ENCODE measurements around the gene ARHGAP44. TPM values are rescaled to one million over a fixed set of nuclear protein-coding genes. Genes with fewer than 3 reads are reported as not detected.

The ARHGAP44 gene
- total and polyA plus RNA-seq, 4 donors = 0.14 to 1.3 (median 0.42) TPM

DNA sequence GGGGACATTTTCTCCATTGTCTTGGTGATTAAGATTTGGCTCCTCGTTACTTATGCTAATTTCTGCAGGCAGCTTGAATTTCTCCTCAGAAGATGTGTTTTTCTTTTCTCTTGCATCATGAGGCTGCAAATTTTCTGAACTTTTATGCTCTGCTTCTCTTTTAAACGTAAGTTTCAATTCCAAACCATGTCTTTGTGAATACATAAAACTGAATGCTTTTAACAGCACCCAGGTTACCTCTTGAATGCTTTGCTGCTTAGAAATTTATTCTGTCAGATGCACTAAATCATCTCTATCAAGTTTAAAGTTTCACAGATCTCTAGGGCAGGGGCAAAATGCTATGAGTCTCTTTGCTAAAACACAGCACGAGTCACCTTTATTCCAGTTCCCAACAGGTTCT, 19.4 kb downstream of the ARHGAP44 start:
- no peak for DNase-seq (ENCODE audit: low spot score)
- peaks cover 0 to 4% (median 0%) of the 10 kb centered on the region in 4 donors for H3K27me3 ChIP-seq (ENCODE audit: control insufficient read depth in 4 of 4, insufficient read depth in 4 of 4, low read length in 3 of 4)
- WGBS = 75% methylated on average over 3 of the region's 3 CpGs
- TF ChIP-seq EGR1 (IDR thresholded peaks at IDR 0.05; ENCODE audit: low read depth in 2 of 2) (no peak), HNF4A (conservative IDR thresholded peaks at IDR 0.05) (no peak), HNF4G (IDR thresholded peaks at IDR 0.05) (no peak), RXRA (IDR thresholded peaks at IDR 0.05) (no peak), SP1 (IDR thresholded peaks at IDR 0.05) (no peak), FOXA1 (IDR thresholded peaks at IDR 0.05) (no peak)
- TF ChIP-seq, protein P1, sequence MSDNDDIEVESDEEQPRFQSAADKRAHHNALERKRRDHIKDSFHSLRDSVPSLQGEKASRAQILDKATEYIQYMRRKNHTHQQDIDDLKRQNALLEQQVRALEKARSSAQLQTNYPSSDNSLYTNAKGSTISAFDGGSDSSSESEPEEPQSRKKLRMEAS (IDR thresholded peaks at IDR 0.05) = no peak
- TF ChIP-seq, protein P2, sequence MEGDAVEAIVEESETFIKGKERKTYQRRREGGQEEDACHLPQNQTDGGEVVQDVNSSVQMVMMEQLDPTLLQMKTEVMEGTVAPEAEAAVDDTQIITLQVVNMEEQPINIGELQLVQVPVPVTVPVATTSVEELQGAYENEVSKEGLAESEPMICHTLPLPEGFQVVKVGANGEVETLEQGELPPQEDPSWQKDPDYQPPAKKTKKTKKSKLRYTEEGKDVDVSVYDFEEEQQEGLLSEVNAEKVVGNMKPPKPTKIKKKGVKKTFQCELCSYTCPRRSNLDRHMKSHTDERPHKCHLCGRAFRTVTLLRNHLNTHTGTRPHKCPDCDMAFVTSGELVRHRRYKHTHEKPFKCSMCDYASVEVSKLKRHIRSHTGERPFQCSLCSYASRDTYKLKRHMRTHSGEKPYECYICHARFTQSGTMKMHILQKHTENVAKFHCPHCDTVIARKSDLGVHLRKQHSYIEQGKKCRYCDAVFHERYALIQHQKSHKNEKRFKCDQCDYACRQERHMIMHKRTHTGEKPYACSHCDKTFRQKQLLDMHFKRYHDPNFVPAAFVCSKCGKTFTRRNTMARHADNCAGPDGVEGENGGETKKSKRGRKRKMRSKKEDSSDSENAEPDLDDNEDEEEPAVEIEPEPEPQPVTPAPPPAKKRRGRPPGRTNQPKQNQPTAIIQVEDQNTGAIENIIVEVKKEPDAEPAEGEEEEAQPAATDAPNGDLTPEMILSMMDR (IDR thresholded peaks at IDR 0.05; ENCODE audit: low read depth, low read length, missing input control) = no peak
- peaks cover 0 to 10% (median 2%) of the 10 kb centered on the region in 4 donors for H3K9me3 ChIP-seq (ENCODE audit: control insufficient read depth in 4 of 4, low read length in 3 of 4)
- no peak overlapping the region for H3K4me3 ChIP-seq (ENCODE audit: low read depth in 1 of 3, low read length in 3 of 3)
- no peak overlapping the region for H3K27ac ChIP-seq (ENCODE audit: low read depth in 1 of 2, low read length in 2 of 2)
- no peaks in the 10 kb centered on the region for H3K4me1 ChIP-seq (ENCODE audit: control insufficient read depth in 4 of 4, insufficient read depth in 4 of 4, low read length in 3 of 4)
- peaks cover 0 to 2% (median 0%) of the 10 kb centered on the region in 4 donors for H3K36me3 ChIP-seq (ENCODE audit: control insufficient read depth in 4 of 4, insufficient read depth in 3 of 4, low read depth in 1 of 4, low read length in 3 of 4)
- H3K9ac ChIP-seq (ENCODE audit: low read depth in 1 of 2, low read length in 2 of 2) = no peak overlapping the region

DNA sequence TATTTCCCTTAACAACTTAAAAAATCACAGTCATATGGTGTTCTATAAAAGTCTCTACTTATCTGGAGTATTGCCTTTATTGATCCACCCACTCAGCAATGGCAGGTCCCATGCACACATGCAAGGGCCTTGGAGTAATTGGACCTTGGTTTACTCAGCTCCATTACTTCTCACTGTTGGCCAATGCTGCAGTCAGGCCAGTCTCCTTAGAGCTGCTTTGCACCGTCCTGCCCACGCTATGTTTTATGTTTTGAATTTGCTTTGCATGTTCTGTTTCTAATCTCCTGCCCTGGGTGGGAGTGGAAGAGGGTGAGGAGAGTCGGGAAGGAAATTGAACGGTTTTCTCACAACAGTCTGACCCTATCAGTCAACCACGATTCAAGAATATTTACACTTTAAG, 23.6 kb downstream of the ARHGAP44 start:
- TF ChIP-seq FOXA2 (IDR thresholded peaks at IDR 0.05) = no peak
- no peak for TF ChIP-seq SP1 (IDR thresholded peaks at IDR 0.05)
- Histone ChIP-seq H3K36me3 (ENCODE audit: control insufficient read depth in 4 of 4, insufficient read depth in 3 of 4, low read depth in 1 of 4, low read length in 3 of 4) (peaks cover 0 to 2% (median 0%) of the 10 kb centered on the region in 4 donors), H3K9ac (ENCODE audit: low read depth in 1 of 2, low read length in 2 of 2) (no peak overlapping the region), H3K4me3 (ENCODE audit: low read depth in 1 of 3, low read length in 3 of 3) (no peak overlapping the region), H3K9me3 (ENCODE audit: control insufficient read depth in 4 of 4, low read length in 3 of 4) (peaks cover 0 to 10% (median 2%) of the 10 kb centered on the region in 4 donors), H3K4me1 (ENCODE audit: control insufficient read depth in 4 of 4, insufficient read depth in 4 of 4, low read length in 3 of 4) (no peaks in the 10 kb centered on the region), H3K27ac (ENCODE audit: low read depth in 1 of 2, low read length in 2 of 2) (no peak overlapping the region), H3K27me3 (ENCODE audit: control insufficient read depth in 4 of 4, insufficient read depth in 4 of 4, low read length in 3 of 4) (peaks cover 0 to 4% (median 0%) of the 10 kb centered on the region in 4 donors)
- no peak for DNase-seq (ENCODE audit: low spot score)
- 42% methylated on average over 5 of the region's 5 CpGs for WGBS

DNA sequence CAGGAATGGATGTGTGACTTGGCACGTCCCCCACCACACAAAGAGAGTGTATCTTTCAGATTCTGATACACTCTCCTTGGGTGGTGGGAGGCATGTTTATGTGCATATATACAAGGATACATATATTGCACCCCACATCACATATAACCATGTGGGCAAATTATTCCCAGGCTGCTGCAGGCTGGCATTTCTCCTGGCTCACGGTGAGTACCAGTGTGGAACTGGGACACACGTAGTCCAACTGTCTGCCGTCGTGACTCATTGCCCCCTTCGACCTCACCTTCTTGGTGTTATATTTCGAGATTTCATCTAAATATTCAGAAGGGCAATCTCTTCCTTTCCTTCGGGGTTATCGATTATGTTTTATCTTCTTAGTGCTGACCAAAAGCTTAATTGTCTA, 24.4 kb downstream of the ARHGAP44 start:
- peaks cover 0 to 9% (median 2%) of the 10 kb centered on the region in 4 donors for H3K9me3 ChIP-seq (ENCODE audit: control insufficient read depth in 4 of 4, low read length in 3 of 4)
- 83% methylated on average over 9 of the region's 9 CpGs for WGBS
- H3K4me3 ChIP-seq (ENCODE audit: low read depth in 1 of 3, low read length in 3 of 3) = no peak overlapping the region
- H3K27ac ChIP-seq (ENCODE audit: low read depth in 1 of 2, low read length in 2 of 2) = no peak overlapping the region
- TF ChIP-seq EGR1 (IDR thresholded peaks at IDR 0.05; ENCODE audit: low read depth in 2 of 2) = no peak
- TF ChIP-seq TAF1 (conservative IDR thresholded peaks at IDR 0.05) = no peak
- TF ChIP-seq, protein P3, sequence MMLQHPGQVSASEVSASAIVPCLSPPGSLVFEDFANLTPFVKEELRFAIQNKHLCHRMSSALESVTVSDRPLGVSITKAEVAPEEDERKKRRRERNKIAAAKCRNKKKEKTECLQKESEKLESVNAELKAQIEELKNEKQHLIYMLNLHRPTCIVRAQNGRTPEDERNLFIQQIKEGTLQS (IDR thresholded peaks at IDR 0.05) = no peak
- no peak for TF ChIP-seq NR2F2 (IDR thresholded peaks at IDR 0.05)
- TF ChIP-seq RAD21 (IDR thresholded peaks at IDR 0.05) = no peak
- TF ChIP-seq, protein P4, sequence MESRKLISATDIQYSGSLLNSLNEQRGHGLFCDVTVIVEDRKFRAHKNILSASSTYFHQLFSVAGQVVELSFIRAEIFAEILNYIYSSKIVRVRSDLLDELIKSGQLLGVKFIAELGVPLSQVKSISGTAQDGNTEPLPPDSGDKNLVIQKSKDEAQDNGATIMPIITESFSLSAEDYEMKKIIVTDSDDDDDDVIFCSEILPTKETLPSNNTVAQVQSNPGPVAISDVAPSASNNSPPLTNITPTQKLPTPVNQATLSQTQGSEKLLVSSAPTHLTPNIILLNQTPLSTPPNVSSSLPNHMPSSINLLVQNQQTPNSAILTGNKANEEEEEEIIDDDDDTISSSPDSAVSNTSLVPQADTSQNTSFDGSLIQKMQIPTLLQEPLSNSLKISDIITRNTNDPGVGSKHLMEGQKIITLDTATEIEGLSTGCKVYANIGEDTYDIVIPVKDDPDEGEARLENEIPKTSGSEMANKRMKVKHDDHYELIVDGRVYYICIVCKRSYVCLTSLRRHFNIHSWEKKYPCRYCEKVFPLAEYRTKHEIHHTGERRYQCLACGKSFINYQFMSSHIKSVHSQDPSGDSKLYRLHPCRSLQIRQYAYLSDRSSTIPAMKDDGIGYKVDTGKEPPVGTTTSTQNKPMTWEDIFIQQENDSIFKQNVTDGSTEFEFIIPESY (IDR thresholded peaks at IDR 0.05) = no peak
- TF ChIP-seq FOXA2 (IDR thresholded peaks at IDR 0.05) = no peak
- TF ChIP-seq, protein P1 (IDR thresholded peaks at IDR 0.05) = no peak
- TF ChIP-seq, protein P5, sequence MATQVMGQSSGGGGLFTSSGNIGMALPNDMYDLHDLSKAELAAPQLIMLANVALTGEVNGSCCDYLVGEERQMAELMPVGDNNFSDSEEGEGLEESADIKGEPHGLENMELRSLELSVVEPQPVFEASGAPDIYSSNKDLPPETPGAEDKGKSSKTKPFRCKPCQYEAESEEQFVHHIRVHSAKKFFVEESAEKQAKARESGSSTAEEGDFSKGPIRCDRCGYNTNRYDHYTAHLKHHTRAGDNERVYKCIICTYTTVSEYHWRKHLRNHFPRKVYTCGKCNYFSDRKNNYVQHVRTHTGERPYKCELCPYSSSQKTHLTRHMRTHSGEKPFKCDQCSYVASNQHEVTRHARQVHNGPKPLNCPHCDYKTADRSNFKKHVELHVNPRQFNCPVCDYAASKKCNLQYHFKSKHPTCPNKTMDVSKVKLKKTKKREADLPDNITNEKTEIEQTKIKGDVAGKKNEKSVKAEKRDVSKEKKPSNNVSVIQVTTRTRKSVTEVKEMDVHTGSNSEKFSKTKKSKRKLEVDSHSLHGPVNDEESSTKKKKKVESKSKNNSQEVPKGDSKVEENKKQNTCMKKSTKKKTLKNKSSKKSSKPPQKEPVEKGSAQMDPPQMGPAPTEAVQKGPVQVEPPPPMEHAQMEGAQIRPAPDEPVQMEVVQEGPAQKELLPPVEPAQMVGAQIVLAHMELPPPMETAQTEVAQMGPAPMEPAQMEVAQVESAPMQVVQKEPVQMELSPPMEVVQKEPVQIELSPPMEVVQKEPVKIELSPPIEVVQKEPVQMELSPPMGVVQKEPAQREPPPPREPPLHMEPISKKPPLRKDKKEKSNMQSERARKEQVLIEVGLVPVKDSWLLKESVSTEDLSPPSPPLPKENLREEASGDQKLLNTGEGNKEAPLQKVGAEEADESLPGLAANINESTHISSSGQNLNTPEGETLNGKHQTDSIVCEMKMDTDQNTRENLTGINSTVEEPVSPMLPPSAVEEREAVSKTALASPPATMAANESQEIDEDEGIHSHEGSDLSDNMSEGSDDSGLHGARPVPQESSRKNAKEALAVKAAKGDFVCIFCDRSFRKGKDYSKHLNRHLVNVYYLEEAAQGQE (IDR thresholded peaks at IDR 0.05) = no peak
- TF ChIP-seq HNF4A (conservative IDR thresholded peaks at IDR 0.05) = no peak
- TF ChIP-seq GABPA (IDR thresholded peaks at IDR 0.05 in 1 of 2, conservative IDR thresholded peaks at IDR 0.05 in 1 of 2) = no peak
- TF ChIP-seq HNF4G (IDR thresholded peaks at IDR 0.05) = no peak
- TF ChIP-seq YY1 (IDR thresholded peaks at IDR 0.05) = no peak
- H3K9ac ChIP-seq (ENCODE audit: low read depth in 1 of 2, low read length in 2 of 2) = no peak overlapping the region
- peaks cover 0 to 4% (median 0%) of the 10 kb centered on the region in 4 donors for H3K27me3 ChIP-seq (ENCODE audit: control insufficient read depth in 4 of 4, insufficient read depth in 4 of 4, low read length in 3 of 4)
- peaks cover 0 to 2% (median 0%) of the 10 kb centered on the region in 4 donors for H3K36me3 ChIP-seq (ENCODE audit: control insufficient read depth in 4 of 4, insufficient read depth in 3 of 4, low read depth in 1 of 4, low read length in 3 of 4)
- no peak for DNase-seq (ENCODE audit: low spot score)
- H3K4me1 ChIP-seq (ENCODE audit: control insufficient read depth in 4 of 4, insufficient read depth in 4 of 4, low read length in 3 of 4) = no peaks in the 10 kb centered on the region
